GM19372 (cell line): ENCODE measurements around the gene ASPSCR1.

ENCODE experiments used
- ATAC-seq: cut with Tn5 transposase; IDR thresholded peaks from one replicate; pipeline ENCODE4 v1.9.1; 2021; ENCODE audit warnings: mild to moderate bottlenecking, low read depth, moderate library complexity; ENCODE audit not compliant: unreplicated experiment

Gene ASPSCR1

DNA sequence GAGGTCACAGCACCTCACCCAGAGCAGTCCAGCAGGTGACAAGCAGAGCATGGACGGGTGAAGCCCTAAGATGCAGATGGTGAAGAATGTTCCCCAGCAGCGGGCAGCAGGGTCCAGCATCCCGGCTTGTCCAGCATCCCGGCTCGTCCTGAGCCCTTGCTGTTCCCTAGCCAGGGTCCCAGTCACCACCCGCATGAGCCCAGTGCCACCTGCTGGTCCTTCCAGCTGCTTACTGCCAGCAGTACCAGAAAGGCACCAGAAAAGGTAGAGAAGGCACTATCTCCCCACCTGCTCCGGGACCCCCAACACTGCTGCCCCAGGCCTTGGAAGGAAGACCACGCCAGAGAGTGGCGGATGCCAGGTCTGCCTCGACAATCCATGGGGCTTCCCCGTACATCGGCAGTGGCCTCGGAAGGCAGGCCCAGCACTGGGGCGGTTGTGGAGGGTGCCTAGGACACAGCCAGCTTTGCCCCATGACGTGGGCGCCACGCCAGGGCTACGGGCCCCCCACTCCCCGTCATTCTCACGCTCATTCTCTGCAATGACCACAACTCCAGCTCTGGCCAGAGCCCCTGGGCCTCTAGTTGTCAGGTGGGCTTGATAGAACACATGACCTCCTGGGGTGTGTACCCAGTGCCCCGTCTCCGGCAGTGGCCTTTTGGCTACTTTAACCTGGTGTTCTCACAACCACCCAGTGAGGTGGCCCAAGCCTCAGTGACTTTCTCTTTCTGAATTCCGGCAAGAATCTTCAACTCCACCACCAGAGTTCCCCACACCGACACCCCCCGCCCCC is 43.9 kb downstream of the ASPSCR1 start:
- ATAC-seq, result no peak

DNA sequence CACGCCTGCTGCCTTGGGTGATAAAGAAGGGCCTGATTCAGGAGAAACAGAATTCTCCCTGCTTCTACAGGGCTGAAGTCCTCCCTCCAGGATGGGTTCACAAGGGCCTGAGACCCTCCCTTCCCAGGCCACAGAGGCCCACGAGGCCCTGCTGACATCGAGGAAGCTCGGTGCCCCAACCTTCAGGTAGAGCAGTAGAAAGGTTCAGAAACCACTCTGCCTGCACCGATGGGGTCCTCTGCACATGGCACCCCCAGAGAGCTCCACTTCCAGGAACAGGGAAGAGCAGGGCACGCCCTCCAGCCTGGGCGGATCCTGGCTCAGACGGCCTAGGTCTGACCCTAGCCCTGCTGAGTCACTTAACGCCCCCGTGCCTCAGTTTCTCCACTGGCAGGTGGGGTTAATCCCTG is 44.5 kb downstream of the ASPSCR1 start:
- ATAC-seq, result no peak

DNA sequence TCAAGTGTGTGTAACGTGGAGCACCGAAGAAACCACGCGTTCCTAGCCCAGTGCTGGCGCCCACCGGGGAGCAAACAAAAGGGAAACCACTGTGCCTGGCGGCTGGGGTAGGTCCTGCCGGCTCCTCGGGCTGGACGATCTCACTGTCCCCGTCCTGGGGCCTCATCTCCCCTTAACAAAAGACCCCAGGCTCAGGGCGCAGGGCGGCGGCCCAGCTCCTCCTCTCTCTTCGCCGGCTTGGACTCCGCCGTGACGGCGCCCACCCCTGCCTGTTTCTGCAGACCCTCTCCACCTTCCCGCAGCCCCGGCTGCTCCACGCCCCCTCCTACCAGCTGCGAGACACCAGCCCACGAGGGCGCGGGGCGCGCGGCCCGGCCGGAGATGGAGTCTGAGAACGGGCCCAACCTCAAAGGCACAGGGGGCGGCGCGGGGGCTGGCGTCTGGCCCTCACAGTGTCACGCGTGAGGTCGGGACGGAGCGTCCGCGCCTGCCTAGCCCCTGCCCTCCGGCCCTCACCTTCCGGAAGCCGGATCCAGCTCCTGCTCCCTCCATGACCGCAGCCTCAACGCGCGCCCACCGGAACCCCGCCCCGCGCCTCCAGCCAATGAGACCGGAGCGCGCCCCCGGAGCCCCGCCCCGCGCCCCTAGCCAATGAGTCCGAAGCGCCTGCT is 45.0 kb downstream of the ASPSCR1 start, which contains the start of gene CENPX:
Gene CENPX, minus strand, starts transcription at position 569 of the 671 bp plus-strand sequence. Its CDS starts 17 bp downstream, at position 552.
- ATAC-seq, result no peak

DNA sequence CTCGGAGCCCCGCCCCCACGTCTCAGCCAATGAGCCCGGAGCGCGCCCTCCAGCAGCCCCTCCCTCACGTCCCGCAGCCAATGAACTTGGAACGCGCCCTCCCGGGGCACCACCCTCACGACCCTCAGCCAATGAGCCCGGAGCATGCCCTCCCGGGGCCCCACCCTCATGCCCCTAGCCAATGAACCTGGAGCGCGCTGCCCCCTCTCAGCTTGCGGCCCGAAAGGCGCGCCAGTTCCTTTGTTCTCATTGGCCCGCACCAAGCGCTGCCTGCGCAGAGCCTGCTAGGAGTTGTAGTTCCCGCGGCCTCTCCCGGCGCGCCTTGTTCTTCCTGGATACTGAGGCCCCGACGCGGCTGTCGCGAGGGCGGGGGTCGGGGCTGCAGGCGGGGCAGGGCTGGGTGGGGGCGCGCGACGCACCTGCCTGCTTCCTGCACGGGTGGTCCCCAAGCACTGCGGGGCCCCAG is 45.6 kb downstream of the ASPSCR1 start, which contains the start of gene LRRC45:
Gene LRRC45, plus strand, starts transcription at position 325 of the 466 bp plus-strand sequence. CDS start 339 bp downstream, outside the sequence.
- peak; percentile 84 for ATAC-seq

DNA sequence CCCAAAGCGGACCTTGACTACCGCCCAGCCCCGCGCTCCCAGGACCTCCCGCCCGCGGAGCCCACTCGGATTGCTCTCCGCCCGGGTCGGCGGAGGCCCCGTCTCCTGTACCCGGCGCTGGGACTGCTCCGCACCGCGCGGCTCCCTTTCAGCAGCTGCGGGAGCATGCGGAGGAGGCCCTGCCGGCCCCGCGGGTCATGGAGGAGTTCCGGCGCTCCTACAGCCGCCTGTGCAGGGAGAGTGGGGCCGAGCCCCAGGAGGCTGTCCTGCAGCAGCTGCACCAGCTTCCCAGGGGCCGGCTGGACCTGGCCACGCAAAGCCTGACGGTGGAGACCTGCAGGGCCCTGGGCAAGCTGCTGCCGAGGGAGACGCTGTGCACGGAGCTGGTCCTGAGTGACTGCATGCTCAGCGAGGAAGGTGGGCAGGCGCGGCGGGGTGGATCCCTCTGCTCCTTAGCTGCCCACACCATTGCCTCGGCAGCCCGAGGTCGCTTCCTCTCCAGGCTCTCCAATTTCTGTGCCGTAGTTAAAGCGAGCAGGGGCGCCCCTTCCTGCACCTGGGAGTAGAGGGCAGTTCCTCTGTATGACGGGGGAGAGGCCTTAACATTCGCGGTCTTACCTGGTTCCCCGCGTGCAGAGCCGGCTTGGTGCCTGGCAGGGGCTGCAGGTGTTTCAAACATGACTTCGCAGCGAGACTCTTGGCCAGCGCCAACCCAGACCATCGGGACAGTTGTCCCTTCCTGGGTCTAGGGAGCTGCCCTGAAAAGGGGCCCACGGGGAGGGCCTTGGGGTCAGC is 46.2 kb downstream of the ASPSCR1 start:
- no peak for ATAC-seq

DNA sequence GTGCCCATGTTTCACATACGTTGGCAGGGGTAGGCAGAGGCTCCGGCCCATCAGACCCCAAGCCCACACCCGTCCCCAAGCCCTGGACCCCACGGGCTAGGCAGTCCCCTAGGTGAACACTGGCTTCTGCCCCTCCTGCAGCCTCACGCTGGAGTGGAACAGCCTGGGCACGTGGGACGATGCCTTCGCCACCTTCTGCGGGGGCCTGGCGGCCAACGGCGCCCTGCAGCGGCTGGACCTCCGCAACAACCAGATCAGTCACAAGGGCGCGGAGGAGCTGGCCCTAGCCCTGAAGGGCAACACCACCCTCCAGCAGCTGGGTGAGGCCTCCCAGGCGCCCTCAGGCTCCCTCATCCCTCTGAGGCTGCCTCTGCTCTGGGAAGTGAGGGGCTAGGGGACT is 47.4 kb downstream of the ASPSCR1 start:
- ATAC-seq, result no peak

DNA sequence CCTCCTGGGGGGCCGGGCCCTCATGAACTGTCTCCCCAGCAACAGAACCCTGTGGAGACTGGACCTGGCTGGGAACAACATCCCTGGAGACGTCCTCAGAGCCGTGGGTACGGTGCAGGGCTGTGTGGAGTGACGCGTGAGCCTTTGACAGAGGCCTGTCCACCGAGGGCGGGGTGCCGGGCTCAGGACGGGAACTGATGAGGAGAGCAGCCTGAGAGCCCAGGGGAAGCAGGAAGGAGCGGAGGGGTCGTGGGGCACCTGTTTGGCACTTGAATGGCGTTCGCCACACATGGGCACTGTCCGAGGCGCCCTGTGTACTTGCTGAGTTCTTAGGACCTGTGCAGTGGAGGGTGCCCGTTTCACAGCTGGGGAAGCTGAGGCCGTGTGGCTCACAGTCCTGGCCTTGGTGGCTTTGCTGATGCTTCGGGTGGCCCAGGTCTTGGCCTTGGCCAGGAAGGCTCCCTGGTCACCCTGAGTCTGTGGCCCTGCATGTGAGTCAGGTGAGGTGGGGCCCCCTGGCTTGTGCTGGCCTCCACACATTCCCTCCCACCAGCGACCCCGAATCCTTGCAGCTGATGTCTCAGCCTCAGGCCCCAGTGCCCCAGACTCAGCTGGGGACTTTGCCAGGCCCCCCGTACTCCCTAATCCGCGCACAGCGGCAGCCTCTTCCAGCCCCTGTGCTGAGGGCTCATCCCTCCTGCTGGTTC is 48.1 kb downstream of the ASPSCR1 start:
- ATAC-seq, result no peak

DNA sequence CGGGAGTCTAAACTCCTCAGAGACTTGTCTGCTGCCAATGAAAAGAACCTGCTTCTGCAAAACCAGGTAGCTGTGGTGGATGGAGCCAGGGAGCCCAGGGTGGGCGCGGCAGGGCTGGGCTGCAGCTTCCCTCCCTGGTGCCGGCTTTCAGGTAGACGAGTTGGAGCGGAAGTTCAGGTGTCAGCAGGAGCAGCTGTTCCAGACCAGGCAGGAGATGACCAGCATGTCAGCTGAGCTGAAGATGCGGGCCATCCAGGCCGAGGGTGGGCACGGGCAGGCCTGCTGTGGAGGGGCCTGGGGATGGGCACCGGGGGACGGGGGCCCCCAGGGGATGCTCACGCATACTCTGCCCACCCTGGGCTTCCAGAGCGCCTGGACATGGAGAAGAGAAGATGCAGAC is 50.8 kb downstream of the ASPSCR1 start:
- no peak for ATAC-seq

DNA sequence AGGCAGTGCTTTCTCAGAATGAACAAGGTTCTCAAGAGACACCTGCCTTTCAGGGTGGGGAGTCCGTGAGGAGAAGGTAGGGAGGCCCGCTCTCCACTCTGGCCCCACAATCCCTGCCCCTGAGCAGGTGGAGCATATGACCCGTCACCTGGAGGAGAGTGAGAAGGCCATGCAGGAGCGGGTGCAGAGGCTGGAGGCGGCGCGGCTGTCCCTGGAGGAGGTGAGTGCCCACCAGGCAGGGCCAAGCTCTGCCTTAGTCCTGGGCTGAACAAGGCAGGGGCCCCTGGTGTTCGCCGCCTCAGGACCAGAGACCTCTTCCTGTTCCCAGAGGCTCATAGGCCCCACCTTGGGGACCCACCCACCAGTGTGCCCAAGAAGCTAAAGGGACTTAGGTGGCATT is 51.5 kb downstream of the ASPSCR1 start:
- ATAC-seq, result no peak

DNA sequence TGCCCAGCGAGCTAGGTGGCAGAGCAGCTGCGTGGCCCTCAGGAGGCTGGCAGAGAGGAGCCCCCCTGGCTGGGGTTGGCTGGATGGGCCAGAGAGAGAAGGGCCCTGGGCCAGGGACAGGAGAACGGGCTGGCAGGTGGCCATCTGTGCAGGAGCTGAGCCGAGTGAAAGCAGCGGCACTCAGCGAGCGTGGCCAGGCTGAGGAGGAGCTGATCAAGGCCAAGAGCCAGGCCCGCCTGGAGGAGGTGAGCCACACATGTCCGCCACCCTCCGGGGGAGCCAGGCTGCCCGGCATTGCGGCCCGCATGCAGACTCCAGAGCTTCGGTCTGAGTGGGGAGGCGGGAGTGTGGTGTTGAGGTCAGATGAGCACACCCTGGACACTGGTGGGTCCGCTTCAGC is 52.0 kb downstream of the ASPSCR1 start:
- no peak for ATAC-seq

DNA sequence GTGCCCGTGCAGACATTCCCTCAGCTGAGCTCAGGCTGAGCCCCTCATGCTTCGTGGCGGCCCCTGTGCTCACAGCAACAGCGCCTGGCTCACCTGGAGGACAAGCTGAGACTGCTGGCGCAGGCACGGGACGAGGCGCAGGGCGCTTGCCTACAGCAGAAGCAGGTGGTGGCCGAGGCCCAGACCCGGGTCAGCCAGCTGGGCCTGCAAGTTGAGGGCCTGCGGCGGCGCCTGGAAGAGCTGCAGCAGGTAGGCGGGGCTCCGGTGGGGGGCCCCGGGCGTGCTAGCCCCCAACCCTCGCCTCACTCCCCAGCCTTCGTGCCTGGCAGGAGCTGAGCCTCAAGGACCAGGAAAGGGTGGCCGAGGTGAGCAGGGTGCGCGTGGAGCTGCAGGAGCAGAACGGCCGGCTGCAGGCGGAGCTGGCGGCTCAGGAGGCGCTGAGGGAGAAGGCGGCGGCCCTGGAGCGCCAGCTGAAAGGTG is 52.6 kb downstream of the ASPSCR1 start:
- ATAC-seq, result no peak

DNA sequence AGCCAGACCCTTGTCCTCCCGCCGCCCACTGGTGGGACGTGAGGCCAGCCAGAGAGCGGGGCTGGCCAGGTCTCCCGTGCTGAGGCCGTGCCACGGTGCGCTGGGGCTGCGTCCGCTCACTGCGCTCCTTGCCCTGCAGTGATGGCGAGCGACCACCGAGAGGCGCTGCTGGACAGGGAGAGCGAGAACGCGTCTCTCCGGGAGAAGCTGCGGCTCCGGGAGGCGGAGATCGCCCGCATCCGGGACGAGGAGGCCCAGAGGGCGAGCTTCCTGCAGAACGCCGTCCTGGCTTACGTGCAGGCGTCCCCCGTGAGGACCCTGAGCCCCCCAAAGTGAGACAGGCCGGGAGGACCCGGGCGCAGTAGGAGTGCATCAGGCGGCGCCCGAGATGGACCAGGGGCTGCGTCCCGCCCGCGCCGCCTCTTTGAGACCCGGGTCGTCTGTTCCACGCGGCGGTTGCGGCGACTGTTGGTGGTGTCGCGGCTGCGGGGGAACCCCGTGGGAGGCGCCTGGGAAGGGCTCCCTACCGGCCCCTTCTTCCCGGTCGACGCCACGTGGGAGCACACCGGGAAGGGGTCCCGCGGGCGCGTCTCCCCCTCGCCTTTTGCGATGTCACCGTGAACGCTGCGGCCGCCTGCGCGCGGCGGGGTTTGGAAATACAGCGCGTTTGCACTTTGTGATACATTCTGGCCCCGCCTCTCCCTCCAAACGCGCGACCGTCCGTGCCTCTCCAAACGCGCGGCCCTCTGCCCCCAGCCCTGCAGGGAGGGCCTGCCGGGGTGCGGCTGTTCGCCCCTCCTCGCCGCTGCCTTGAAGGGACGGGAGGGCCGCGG is 53.3 kb downstream of the ASPSCR1 start:
- ATAC-seq, result no peak

DNA sequence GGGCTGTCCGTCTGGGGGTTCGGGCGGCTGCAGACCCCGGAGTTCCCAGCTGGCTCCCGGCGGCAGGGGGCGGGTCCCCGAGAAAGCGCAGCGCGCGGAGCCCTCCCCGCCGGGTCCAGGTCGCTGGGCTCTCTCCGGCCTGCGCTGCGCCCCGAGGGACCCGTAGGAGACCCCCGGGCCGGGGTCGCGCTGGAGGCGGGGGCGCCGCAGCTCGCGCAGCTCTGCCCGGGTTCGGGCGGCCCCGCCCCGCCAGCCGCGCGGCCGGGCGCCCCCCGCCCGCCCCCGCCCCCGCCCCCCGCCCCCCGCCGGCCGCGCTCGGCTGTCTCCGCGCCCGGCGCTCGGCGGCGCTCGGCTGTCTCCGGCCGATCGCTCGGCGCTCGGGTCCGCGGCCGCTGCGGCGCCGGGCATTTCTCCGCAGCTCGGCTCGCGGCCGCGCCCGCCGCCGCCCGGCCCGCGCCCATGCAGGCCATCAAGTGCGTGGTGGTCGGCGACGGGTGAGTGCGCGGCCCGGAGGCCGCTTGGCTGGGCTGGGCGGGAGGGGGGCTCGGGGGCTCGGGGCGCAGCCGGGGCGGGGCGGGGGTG is 54.0 kb downstream of the ASPSCR1 start, which contains the start of gene RAC3:
Gene RAC3, plus strand, starts transcription at position 376 of the 582 bp plus-strand sequence. Its CDS starts 84 bp downstream, at position 460.
- no peak for ATAC-seq

DNA sequence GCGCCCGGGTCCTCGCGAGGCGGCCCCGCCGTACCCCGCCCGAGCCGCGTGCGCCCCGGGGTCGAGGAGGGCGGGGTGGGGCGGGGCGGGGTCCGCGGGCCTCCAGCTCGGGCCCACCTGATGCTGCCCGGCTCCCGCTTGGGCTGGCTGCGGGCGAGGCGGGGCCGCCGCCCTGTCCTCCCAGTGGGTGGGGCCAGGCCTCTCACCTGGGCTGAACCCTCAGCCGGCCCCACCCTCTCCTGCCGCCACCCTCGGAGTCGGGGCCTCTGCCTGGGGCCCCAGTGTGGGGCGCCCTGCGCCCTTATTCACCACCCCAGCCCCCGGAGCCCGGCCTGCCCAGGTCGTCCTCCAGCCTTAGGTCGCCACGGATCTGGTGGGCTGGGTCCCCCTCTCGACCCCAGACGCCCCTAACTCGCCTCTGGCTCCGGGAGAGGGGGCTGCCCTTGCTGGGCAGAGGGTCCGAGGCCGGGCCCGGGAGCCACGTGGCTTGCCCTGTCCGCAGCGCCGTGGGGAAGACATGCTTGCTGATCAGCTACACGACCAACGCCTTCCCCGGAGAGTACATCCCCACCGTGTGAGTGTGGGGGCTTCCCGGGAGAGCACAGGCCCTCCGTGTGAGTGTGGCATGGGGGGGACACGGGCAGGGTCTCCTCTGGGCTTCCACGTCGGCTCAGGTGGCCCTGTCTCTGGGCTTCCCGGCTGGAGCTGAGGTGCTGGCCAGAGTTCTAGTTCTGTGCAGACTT is 54.6 kb downstream of the ASPSCR1 start:
- no peak for ATAC-seq

DNA sequence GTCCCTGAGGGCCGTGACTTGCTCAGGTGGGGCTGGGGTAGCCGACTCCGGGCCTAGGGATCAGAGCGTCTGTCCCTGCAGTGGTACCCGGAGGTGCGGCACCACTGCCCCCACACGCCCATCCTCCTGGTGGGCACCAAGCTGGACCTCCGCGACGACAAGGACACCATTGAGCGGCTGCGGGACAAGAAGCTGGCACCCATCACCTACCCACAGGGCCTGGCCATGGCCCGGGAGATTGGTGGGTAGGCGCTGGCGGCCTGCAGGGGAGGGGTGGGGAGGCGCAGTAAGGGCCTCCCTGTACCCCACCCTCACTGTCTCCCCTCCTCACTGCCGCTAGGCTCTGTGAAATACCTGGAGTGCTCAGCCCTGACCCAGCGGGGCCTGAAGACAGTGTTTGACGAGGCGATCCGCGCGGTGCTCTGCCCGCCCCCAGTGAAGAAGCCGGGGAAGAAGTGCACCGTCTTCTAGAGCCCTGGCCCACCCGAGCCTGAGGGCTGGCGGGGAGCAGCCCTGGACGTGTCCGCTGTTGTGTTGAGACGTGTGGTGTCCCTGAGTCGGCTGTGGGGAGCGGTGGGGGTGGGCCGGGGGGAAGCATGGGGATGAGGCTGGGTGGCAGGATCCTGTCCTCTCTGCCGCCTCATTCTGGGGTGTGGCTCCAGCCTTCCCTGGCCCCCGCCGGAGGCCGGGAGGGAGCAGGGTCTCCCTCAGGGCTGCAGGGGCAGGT is 56.1 kb downstream of the ASPSCR1 start:
- ATAC-seq, result no peak

DNA sequence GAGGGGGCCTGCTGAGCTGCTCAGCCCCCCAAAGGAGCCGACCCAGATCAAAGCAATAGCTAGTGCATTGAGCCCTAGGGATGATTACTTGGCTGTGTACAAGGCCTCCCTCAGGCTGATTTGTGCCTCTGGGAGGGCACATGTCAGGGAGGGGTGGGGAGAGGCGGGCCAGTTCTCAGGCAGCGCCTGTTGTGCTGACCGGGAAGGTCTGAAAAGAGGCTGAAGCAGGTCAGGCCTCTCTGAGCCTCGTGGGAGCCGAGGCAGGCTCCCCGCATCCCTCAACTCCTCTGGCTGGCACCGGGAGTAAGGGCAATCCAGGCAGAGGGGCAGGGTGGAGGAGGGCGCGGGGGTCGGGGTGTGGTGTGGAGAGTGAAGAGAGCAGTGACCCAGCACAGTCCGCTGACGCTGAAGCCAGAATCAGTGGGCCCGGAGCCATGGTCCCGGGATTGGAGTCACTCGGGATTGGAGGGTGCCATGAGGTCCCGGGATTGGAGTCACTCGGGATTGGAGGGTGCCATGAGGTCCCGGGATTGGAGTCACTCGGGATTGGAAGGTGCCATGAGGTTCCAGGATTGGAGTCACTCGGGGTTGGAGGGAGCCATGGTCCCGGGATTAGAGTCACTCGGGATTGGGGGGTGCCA is 57.1 kb downstream of the ASPSCR1 start:
- ATAC-seq, result no peak

DNA sequence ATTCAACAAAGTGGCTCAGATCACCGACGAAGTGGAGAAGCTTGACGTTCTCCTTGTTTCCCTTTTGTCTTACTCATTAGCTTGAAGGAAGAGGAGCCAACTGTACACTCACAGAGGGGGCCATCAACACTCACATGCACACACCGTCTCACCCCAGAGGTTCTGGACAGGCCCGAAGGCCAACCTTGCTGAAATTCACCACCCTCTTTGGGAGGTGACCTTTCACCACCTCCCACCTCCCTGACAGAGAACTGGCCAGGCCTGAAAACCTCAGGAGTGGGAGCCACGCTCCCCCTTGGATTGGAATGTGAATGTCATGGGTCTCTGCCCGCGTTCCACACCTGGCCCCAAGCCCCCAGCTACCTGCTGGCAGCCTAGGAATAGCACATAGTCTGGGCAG is 58.1 kb downstream of the ASPSCR1 start:
- no peak for ATAC-seq
